Upper lobe of left lung (tissue), 6 donors: ENCODE measurements around the gene FAM118A. TPM values are rescaled to one million over a fixed set of nuclear protein-coding genes. Genes with fewer than 3 reads are reported as not detected.
"Not testable (repeated sequence)": the region's sequence is repeated elsewhere in the genome, so short reads cannot be mapped to it uniquely, and the experiment has no call there.

Source experiments
- ATAC-seq, 2 donors: fragments of 200-7000 bp; cut with Tn5 transposase; one replicate each; pipeline ENCODE4 v1.9.1; 2022; ENCODE audit warnings: mild to moderate bottlenecking in 2 of 2, moderate library complexity in 2 of 2; ENCODE audit not compliant: low FRiP score in 2 of 2
- DNase-seq, 2 donors: peaks; one replicate each; pipeline ENCODE4 v3.0.0-alpha.2; 2019 to 2020
- H3K27ac ChIP-seq, 4 donors: fragments of 200-600 bp; sonication (generic); one replicate each; pipeline ENCODE4 v1.5.1; 2016 to 2019
- H3K27me3 ChIP-seq, 4 donors: fragments of 200-600 bp; sonication (generic); one replicate each; pipeline ENCODE4 v1.5.1; 2017 to 2019
- H3K36me3 ChIP-seq, 4 donors: fragments of 200-600 bp; sonication (generic); one replicate each; pipeline ENCODE4 v1.5.1; 2016 to 2019
- H3K4me1 ChIP-seq, 4 donors: fragments of 200-600 bp; sonication (generic); one replicate each; pipeline ENCODE4 v1.5.1; 2018 to 2019
- H3K4me3 ChIP-seq, 4 donors: fragments of 200-600 bp; sonication (generic); one replicate each; pipeline ENCODE4 v1.5.1; 2017 to 2019; ENCODE audit warnings: mild to moderate bottlenecking in 2 of 4, moderate library complexity in 1 of 4
- H3K9me3 ChIP-seq, 4 donors: fragments of 200-600 bp; sonication (generic); one replicate each; pipeline ENCODE4 v1.5.1; 2018 to 2019
- EP300 ChIP-seq, 4 donors: sonication (generic); formaldehyde crosslinking; IDR thresholded peaks; one replicate each; pipeline ENCODE4 v1.5.1; 2017; ENCODE audit warnings: antibody characterized with exemption in 4 of 4, control low read depth in 2 of 4
- POLR2A ChIP-seq, 4 donors: fragments of 450-650 bp; IDR thresholded peaks; one replicate each; pipeline ENCODE4 v1.5.1; 2016 to 2017; ENCODE audit warnings: antibody characterized with exemption in 4 of 4, mild to moderate bottlenecking in 2 of 4
- POLR2AphosphoS5 ChIP-seq, 2 donors: sonication (generic); formaldehyde crosslinking; IDR thresholded peaks; one replicate each; pipeline ENCODE4 v1.5.1; 2017; ENCODE audit warnings: antibody characterized with exemption in 2 of 2
- WGBS, 2 donors: methylation state at CpG; one replicate each; pipeline ENCODE4 v1.1.5; 2017 to 2018; 5-methylcytosine and 5-hydroxymethylcytosine counted together
- total RNA-seq, 6 donors: library from RNA; depleted of rRNA in 4 of 6; stranded (reverse); fragments of >200 nt in 4 of 6; gene quantifications; one replicate each; pipeline versions ENCODE4 v1.1.0 to v1.2.1, GENCODE V29; 2016 to 2021
- TF ChIP-seq, protein P1 (sequence below), 6 experiments: fragments of 450-650 bp in 4 of 6; fragments of 200-600 bp in 2 of 6; sonication (generic) in 2 of 6; IDR thresholded peaks; one replicate each; pipeline ENCODE4 v1.5.1; 2016 to 2019; ENCODE audit warnings: antibody characterized with exemption in 6 of 6
- donor health status: DM: no; HTN: no; CAD: no; lungs with moderate emphysema.
- donor health status: DM: no; HTN: yes; CAD: no; lungs with severe emphysema.

Gene FAM118A
- total RNA-seq, 6 donors from 2014 or later, result 9.2 to 161 (median 27.6) TPM

DNA sequence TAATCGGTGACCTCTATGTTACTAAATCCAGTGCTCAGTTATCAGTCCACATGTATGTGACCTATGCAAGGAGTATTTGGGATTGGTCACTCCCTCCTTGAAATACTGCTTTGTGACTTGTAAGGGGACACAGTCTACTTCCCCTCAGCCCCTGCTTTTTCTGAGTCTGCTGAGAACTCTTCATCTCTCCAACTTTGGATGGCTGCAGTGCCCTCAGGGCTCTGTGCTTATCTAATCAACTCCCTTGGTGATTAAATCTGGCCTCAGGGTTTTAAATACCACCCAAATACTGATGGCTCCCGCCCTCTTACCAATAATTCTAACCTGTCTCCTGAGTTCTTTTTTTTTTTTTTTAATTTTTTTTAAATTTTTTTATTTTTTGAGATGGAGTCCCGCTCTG lies 40.2 kb downstream of the FAM118A start:
- Histone ChIP-seq H3K36me3 (no peaks in the 10 kb centered on the region), H3K4me1 (no peaks in the 10 kb centered on the region), H3K27ac (no peak overlapping the region), H3K27me3 (no peaks in the 10 kb centered on the region), H3K4me3 (no peak overlapping the region), H3K9me3 (no peaks in the 10 kb centered on the region)
- no peak for TF ChIP-seq POLR2A (IDR thresholded peaks at IDR 0.05)
- TF ChIP-seq EP300 (IDR thresholded peaks at IDR 0.05), result no peak
- TF ChIP-seq, protein P1, sequence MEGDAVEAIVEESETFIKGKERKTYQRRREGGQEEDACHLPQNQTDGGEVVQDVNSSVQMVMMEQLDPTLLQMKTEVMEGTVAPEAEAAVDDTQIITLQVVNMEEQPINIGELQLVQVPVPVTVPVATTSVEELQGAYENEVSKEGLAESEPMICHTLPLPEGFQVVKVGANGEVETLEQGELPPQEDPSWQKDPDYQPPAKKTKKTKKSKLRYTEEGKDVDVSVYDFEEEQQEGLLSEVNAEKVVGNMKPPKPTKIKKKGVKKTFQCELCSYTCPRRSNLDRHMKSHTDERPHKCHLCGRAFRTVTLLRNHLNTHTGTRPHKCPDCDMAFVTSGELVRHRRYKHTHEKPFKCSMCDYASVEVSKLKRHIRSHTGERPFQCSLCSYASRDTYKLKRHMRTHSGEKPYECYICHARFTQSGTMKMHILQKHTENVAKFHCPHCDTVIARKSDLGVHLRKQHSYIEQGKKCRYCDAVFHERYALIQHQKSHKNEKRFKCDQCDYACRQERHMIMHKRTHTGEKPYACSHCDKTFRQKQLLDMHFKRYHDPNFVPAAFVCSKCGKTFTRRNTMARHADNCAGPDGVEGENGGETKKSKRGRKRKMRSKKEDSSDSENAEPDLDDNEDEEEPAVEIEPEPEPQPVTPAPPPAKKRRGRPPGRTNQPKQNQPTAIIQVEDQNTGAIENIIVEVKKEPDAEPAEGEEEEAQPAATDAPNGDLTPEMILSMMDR (IDR thresholded peaks at IDR 0.05), result no peak
- TF ChIP-seq POLR2AphosphoS5 (IDR thresholded peaks at IDR 0.05), result no peak
- ATAC-seq (no peak), DNase-seq (no peak)
- WGBS, 2 donors, result 94 to 99% methylated on average over 3 of the region's 3 CpGs

DNA sequence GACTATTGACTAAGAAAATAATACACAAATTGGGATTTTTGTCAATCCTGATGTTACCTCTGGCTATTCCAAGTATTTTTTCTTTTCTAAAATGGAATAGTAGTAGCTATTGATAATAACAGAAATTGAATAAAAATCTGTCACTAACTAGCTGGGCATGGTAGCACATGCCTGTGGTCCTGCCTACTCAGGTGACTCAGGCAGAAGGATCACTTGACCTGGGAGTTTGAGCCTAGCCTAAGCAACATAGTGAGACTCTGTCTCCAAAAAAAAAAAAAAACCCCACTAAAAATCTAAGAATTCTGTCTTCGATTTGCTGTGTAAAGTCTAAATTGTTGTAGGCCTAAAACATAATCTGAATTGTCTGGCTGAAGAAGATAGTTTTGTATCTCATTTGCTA lies 42.2 kb downstream of the FAM118A start:
- Histone ChIP-seq H3K36me3 (no peaks in the 10 kb centered on the region), H3K27ac (no peak overlapping the region), H3K27me3 (no peaks in the 10 kb centered on the region), H3K4me3 (no peak overlapping the region), H3K4me1 (no peaks in the 10 kb centered on the region), H3K9me3 (no peaks in the 10 kb centered on the region)
- no peak for DNase-seq
- 82 to 94% methylated on average over 1 of the region's 1 CpG for WGBS, 2 donors
- ATAC-seq, result no peak
- TF ChIP-seq EP300 (IDR thresholded peaks at IDR 0.05) (no peak), POLR2A (IDR thresholded peaks at IDR 0.05) (no peak), POLR2AphosphoS5 (IDR thresholded peaks at IDR 0.05) (no peak)
- TF ChIP-seq, protein P1 (IDR thresholded peaks at IDR 0.05), result no peak

DNA sequence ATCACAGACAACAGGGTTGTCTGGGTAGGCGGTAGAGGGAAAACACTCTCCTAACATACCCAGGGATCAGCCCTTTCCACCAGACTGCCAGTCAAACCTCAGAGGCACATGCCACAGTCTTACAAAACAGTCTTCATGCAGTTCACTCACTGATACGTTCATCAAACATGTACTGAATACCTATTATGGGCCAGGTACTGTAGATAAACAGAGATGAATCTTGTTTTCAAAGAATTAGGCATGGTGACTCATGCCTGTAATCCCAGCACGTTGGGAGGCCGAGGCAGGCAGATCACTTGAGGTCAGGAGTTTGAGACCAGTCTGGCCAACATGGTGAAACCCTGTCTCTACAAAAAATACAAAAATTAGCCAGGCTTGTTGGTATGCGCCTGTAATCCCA lies 43.0 kb downstream of the FAM118A start:
- not testable (repeated sequence) for H3K27ac ChIP-seq, H3K36me3 ChIP-seq, DNase-seq, H3K9me3 ChIP-seq, ATAC-seq, H3K4me1 ChIP-seq, H3K4me3 ChIP-seq, H3K27me3 ChIP-seq
- WGBS, 2 donors, result 81 to 86% methylated on average over 5 of the region's 5 CpGs

DNA sequence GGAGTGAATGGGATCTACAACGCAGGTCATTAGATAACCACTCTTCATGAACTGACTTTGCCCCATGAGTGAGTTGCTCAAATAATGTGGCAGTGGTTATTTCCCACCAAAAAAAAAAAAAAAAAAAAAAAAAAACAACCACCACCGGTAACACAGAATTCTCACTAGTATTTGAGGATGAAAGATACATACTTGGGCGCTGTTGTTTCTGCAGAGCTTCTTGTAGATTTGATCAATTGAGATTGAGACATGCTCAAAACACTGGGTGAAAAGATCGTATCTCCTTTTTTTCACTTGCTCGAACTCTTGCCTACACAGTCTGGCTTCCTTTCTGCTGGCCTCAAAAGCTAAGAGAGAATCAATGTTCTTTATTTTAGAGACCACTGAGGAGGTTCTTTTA lies 44.1 kb downstream of the FAM118A start:
- no peaks in the 10 kb centered on the region for H3K36me3 ChIP-seq
- 89 to 91% methylated on average over 5 of the region's 5 CpGs for WGBS, 2 donors
- ATAC-seq (no peak), DNase-seq (no peak)
- TF ChIP-seq, protein P1 (IDR thresholded peaks at IDR 0.05), result no peak
- no peak for TF ChIP-seq EP300 (IDR thresholded peaks at IDR 0.05)
- no peak for TF ChIP-seq POLR2AphosphoS5 (IDR thresholded peaks at IDR 0.05)
- TF ChIP-seq POLR2A (IDR thresholded peaks at IDR 0.05), result no peak
- H3K27ac ChIP-seq, result no peak overlapping the region
- H3K4me3 ChIP-seq, result no peak overlapping the region
- no peaks in the 10 kb centered on the region for H3K4me1 ChIP-seq
- no peaks in the 10 kb centered on the region for H3K9me3 ChIP-seq
- no peaks in the 10 kb centered on the region for H3K27me3 ChIP-seq

DNA sequence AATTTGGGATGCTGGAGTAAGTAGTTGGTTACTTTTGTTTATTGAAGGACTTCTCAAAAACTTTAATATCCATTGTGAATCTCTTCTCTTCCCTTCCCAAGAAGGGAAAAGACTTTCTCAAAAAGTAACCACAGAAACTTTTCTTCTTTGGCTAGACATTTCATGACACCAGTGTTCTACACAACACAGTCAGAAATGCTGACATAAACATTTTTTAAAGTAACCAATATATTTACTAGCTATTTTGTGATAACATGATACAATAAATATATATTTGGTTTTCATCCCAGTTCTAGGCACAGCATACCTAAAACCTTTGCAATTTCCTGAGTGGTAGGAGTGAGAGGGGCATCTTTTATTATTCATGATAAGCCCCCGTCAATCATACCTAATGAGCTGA lies 47.8 kb downstream of the FAM118A start:
- Histone ChIP-seq H3K9me3 (no peaks in the 10 kb centered on the region), H3K36me3 (no peaks in the 10 kb centered on the region), H3K27ac (no peak overlapping the region), H3K27me3 (no peaks in the 10 kb centered on the region), H3K4me1 (no peaks in the 10 kb centered on the region), H3K4me3 (no peak overlapping the region)
- DNase-seq, result no peak
- ATAC-seq, result no peak
- TF ChIP-seq, protein P1 (IDR thresholded peaks at IDR 0.05), result no peak
- TF ChIP-seq EP300 (IDR thresholded peaks at IDR 0.05) (no peak), POLR2AphosphoS5 (IDR thresholded peaks at IDR 0.05) (no peak), POLR2A (IDR thresholded peaks at IDR 0.05) (no peak)
- WGBS, 2 donors, result 92 to 96% methylated on average over 1 of the region's 1 CpG
